Measurements from ENCODE around the gene KIR2DL4.
"Not testable (repeated sequence)": the region's sequence is repeated elsewhere in the genome, so short reads cannot be mapped to it uniquely, and the experiment has no call there.

DNA sequence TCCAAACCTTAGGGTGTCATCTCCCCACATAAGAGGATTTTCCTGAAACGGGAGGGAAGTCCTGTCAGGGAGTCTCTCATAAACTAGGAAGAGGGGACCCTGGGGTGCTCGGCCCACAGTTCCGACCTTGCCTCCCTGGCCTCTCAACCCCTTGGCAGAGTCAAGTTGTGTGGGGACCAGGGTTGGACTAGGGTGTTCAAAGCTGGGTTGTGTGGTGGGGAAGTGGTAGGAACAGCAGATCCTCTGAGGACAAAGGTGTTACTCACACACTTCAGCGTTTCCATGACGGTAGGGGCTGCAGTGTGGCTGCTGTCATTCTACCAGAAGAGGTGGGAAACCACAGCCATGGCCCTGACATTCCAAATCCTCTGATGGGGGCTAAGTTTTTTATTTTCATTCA lies 31.7 kb downstream of the KIR2DL4 start:
- TF ChIP-seq, protein P1, sequence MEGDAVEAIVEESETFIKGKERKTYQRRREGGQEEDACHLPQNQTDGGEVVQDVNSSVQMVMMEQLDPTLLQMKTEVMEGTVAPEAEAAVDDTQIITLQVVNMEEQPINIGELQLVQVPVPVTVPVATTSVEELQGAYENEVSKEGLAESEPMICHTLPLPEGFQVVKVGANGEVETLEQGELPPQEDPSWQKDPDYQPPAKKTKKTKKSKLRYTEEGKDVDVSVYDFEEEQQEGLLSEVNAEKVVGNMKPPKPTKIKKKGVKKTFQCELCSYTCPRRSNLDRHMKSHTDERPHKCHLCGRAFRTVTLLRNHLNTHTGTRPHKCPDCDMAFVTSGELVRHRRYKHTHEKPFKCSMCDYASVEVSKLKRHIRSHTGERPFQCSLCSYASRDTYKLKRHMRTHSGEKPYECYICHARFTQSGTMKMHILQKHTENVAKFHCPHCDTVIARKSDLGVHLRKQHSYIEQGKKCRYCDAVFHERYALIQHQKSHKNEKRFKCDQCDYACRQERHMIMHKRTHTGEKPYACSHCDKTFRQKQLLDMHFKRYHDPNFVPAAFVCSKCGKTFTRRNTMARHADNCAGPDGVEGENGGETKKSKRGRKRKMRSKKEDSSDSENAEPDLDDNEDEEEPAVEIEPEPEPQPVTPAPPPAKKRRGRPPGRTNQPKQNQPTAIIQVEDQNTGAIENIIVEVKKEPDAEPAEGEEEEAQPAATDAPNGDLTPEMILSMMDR (IDR thresholded peaks at IDR 0.05): not testable (repeated sequence)
- TF ChIP-seq EZH2, EZH2phosphoT487 (IDR thresholded peaks at IDR 0.05): not testable (repeated sequence)
